Effector CD8-positive, alpha-beta T cell (primary cell): ENCODE data around the gene SDE2.
"Not testable (repeated sequence)": the region's sequence is repeated elsewhere in the genome, so short reads cannot be mapped to it uniquely, and the experiment has no call there.

Experiments
- DNase-seq: peaks from one replicate; lab custom pipeline; 2025; lab: John Stamatoyannopoulos, UW

SDE2 gene

GRCh38 chr1:225975146-225975545 lies 24.0 kb downstream of the SDE2 start:
- not testable (repeated sequence) for DNase-seq

GRCh38 chr1:225974454-225974853 lies 24.7 kb downstream of the SDE2 start:
- no peak for DNase-seq

- DNase-seq = no peak
These were observed 26.0 kb downstream of the SDE2 start for GRCh38 chr1:225973158-225973557.

- DNase-seq = no peak
These were observed 26.6 kb downstream of the SDE2 start for GRCh38 chr1:225972344-225973152.

GRCh38 chr1:225970592-225971157 lies 28.5 kb downstream of the SDE2 start:
- not testable (repeated sequence) for DNase-seq

GRCh38 chr1:225969751-225970150 lies 29.4 kb downstream of the SDE2 start:
- not testable (repeated sequence) for DNase-seq

GRCh38 chr1:225965231-225965630 lies 33.9 kb downstream of the SDE2 start:
- no peak for DNase-seq

GRCh38 chr1:225963735-225964530 lies 35.2 kb downstream of the SDE2 start:
- DNase-seq = no peak

GRCh38 chr1:225962440-225962975 lies 36.6 kb downstream of the SDE2 start:
- DNase-seq = peak; percentile 43

GRCh38 chr1:225961659-225962439 lies 37.3 kb downstream of the SDE2 start:
- DNase-seq = no peak

- no peak for DNase-seq
These were observed 41.1 kb downstream of the SDE2 start for GRCh38 chr1:225958041-225958440.

GRCh38 chr1:225954753-225955152 lies 44.4 kb downstream of the SDE2 start:
- no peak for DNase-seq

- DNase-seq = no peak
These were observed 45.8 kb downstream of the SDE2 start for GRCh38 chr1:225953315-225953714.

GRCh38 chr1:225950905-225951497 lies 48.1 kb downstream of the SDE2 start:
- no peak for DNase-seq

GRCh38 chr1:225949041-225949440 lies 50.1 kb downstream of the SDE2 start:
- DNase-seq = no peak

- DNase-seq = no peak
These were observed 52.3 kb downstream of the SDE2 start for GRCh38 chr1:225946803-225947202.

GRCh38 chr1:225946082-225946620 lies 53.0 kb downstream of the SDE2 start:
- DNase-seq = no peak

- no peak for DNase-seq
These were observed 53.6 kb downstream of the SDE2 start for GRCh38 chr1:225945564-225945963.

GRCh38 chr1:225944951-225945350 lies 54.2 kb downstream of the SDE2 start:
- no peak for DNase-seq

- no peak for DNase-seq
These were observed 54.8 kb downstream of the SDE2 start for GRCh38 chr1:225944387-225944786.

GRCh38 chr1:225943582-225943981 lies 55.6 kb downstream of the SDE2 start:
- no peak for DNase-seq
